Stimulated activated CD4-positive, alpha-beta T cell treated with anti-CD3 and anti-CD28 coated beads, Interleukin-2, amount 100 ng/mL, for 4 hours (primary cell): ENCODE results near the gene LANCL2.

ENCODE experiments used
- DNase-seq: peaks from one replicate; pipeline ENCODE4 v3.0.0-alpha.2; 2020; ENCODE audit warnings: low read depth

Gene LANCL2

GRCh38 chr7:55438085-55438756 lies 73.1 kb downstream of the LANCL2 start:
- DNase-seq = no peak

- DNase-seq = no peak
Measured at GRCh38 chr7:55438757-55439525, 73.8 kb downstream of the LANCL2 start.

- DNase-seq = no peak
Measured at GRCh38 chr7:55439627-55440026, 74.5 kb downstream of the LANCL2 start.

GRCh38 chr7:55440040-55440690 lies 75.0 kb downstream of the LANCL2 start:
- DNase-seq = no peak

GRCh38 chr7:55441002-55441401 lies 75.9 kb downstream of the LANCL2 start:
- no peak for DNase-seq

GRCh38 chr7:55441774-55442522 lies 76.8 kb downstream of the LANCL2 start:
- no peak for DNase-seq

- DNase-seq = no peak
Measured at GRCh38 chr7:55444786-55445185, 79.6 kb downstream of the LANCL2 start.

GRCh38 chr7:55448526-55448925 lies 83.4 kb downstream of the LANCL2 start:
- DNase-seq = no peak

- DNase-seq = no peak
Measured at GRCh38 chr7:55449205-55449991, 84.3 kb downstream of the LANCL2 start.

- DNase-seq = no peak
Measured at GRCh38 chr7:55449992-55450535, 84.9 kb downstream of the LANCL2 start.

- DNase-seq = no peak
Measured at GRCh38 chr7:55452971-55453370, 87.8 kb downstream of the LANCL2 start.

GRCh38 chr7:55457801-55458200 lies 92.7 kb downstream of the LANCL2 start:
- DNase-seq = no peak

- no peak for DNase-seq
Measured at GRCh38 chr7:55458351-55458750, 93.2 kb downstream of the LANCL2 start.

GRCh38 chr7:55463686-55464262 lies 98.6 kb downstream of the LANCL2 start:
- DNase-seq = no peak

- no peak for DNase-seq
Measured at GRCh38 chr7:55464422-55464821, 99.3 kb downstream of the LANCL2 start.

- DNase-seq = no peak
Measured at GRCh38 chr7:55465691-55466090, 100.6 kb downstream of the LANCL2 start.

- no peak for DNase-seq
Measured at GRCh38 chr7:55467047-55467593, 102.0 kb downstream of the LANCL2 start.

GRCh38 chr7:55468495-55468894 lies 103.4 kb downstream of the LANCL2 start:
- DNase-seq = no peak

- no peak for DNase-seq
Measured at GRCh38 chr7:55469271-55469681, 104.1 kb downstream of the LANCL2 start.

- no peak for DNase-seq
Measured at GRCh38 chr7:55469721-55470120, 104.6 kb downstream of the LANCL2 start.

GRCh38 chr7:55470261-55470660 lies 105.1 kb downstream of the LANCL2 start:
- no peak for DNase-seq
